H1 (cell line): Measurements from ENCODE around the gene SBNO1. TPM values are rescaled to one million over a fixed set of nuclear protein-coding genes. Genes with fewer than 3 reads are reported as not detected.

ENCODE experiments used
- CBX8 ChIP-seq: fragments of 300-800, 300-1000 bp; sonication (generic); IDR thresholded peaks from 2 replicates; pipeline ENCODE4 v1.7.1; 2016; ENCODE audit warnings: low read depth, low read length, borderline replicate concordance
- CREB1 ChIP-seq: IDR thresholded peaks from 2 replicates; pipeline ENCODE4 v1.6.1; 2012; ENCODE audit warnings: inconsistent platforms
- CTCF ChIP-seq, 3 experiments: IDR thresholded peaks; 1 replicate in 2 of 3; 2 replicates in 1 of 3; pipeline versions ENCODE4 v1.5.1 to v1.6.1; 2011; ENCODE audit warnings: low read length in 3 of 3, mild to moderate bottlenecking in 3 of 3, inconsistent platforms in 2 of 3, low read depth in 1 of 3, moderate library complexity in 1 of 3; ENCODE audit not compliant: insufficient read depth in 1 of 3; ENCODE audit errors: control extremely low read depth in 1 of 3
- EGR1 ChIP-seq: IDR thresholded peaks from 2 replicates; pipeline ENCODE4 v1.6.1; 2011; ENCODE audit warnings: low read depth, low read length, borderline replicate concordance
- EZH2 ChIP-seq: fragments of 200-600 bp; sonication (generic); IDR thresholded peaks from 2 replicates; pipeline ENCODE4 v1.7.1; 2012; ENCODE audit warnings: low read depth, mild to moderate bottlenecking, moderate library complexity, low read length, inconsistent platforms; ENCODE audit not compliant: severe bottlenecking
- FOSL1 ChIP-seq: IDR thresholded peaks from 2 replicates; pipeline ENCODE4 v1.6.1; 2011; ENCODE audit warnings: mild to moderate bottlenecking, low read depth, low read length, moderate library complexity; ENCODE audit not compliant: insufficient read depth
- KDM4A ChIP-seq: IDR thresholded peaks from one replicate; pipeline ENCODE4 v1.7.1; 2012; ENCODE audit warnings: low read depth, mild to moderate bottlenecking, moderate library complexity, low read length, inconsistent platforms; ENCODE audit not compliant: severe bottlenecking
- KDM5A ChIP-seq: fragments of 200-600 bp; IDR thresholded peaks from 2 replicates; pipeline ENCODE4 v1.7.1; 2012; ENCODE audit warnings: mild to moderate bottlenecking, low read length, inconsistent platforms, mixed read lengths
- MAFK ChIP-seq: IDR thresholded peaks from 2 replicates; pipeline ENCODE4 v1.6.1; 2012; ENCODE audit warnings: low read depth, mild to moderate bottlenecking, improper control_type of control experiment, low read length
- RFX5 ChIP-seq: IDR thresholded peaks from 2 replicates; pipeline ENCODE4 v1.6.1; 2011; ENCODE audit warnings: low read depth, low read length, improper control_type of control experiment, borderline replicate concordance
- SP1 ChIP-seq: IDR thresholded peaks from 2 replicates; pipeline ENCODE4 v1.6.1; 2011; ENCODE audit warnings: low read depth, low read length
- SP4 ChIP-seq: IDR thresholded peaks from 2 replicates; pipeline ENCODE4 v1.6.1; 2012; ENCODE audit warnings: low read length, inconsistent platforms
- TAF1 ChIP-seq: IDR thresholded peaks from 2 replicates; pipeline ENCODE4 v1.6.1; 2011; ENCODE audit warnings: mild to moderate bottlenecking, low read depth, low read length
- TBP ChIP-seq: IDR thresholded peaks from 2 replicates; pipeline ENCODE4 v1.6.1; 2011; ENCODE audit warnings: low read depth, low read length, improper control_type of control experiment
- TCF12 ChIP-seq: IDR thresholded peaks from 2 replicates; pipeline ENCODE4 v1.6.1; 2011; ENCODE audit warnings: low read depth, mild to moderate bottlenecking, low read length
- ZNF274 ChIP-seq: IDR thresholded peaks from 2 replicates; pipeline ENCODE4 v1.7.0; 2012; ENCODE audit warnings: low read length, borderline replicate concordance; ENCODE audit errors: extremely low read depth
- polyA plus RNA-seq, 7 experiments: library from polyadenylated mRNA; depleted of rRNA in 3 of 7; stranded (reverse) in 5 of 7; unstranded in 2 of 7; fragments of >200 nt in 5 of 7; fragments of 200-250 nt in 2 of 7; gene quantifications; 1 replicate in 5 of 7; 2 replicates in 1 of 7; 4 replicates in 1 of 7; pipeline versions ENCODE4 v1.2.1 to v1.2.3, GENCODE V29; 2011 to 2013; ENCODE audit warnings: missing spikeins in 2 of 7, mixed read lengths in 2 of 7
- total RNA-seq: library from RNA; stranded (reverse); fragmentation: NEBNext Ultra II Directional; extraction: Animal tissue kit (Norgen Biotek cat#: 25700); gene quantifications from 2 replicates; pipeline ENCODE4 v1.2.1, GENCODE V29; 2021
- TF ChIP-seq, protein P1 (sequence below): IDR thresholded peaks from 2 replicates; pipeline ENCODE4 v1.6.1; 2012; ENCODE audit warnings: inconsistent platforms
- TF ChIP-seq, protein P2 (sequence below): IDR thresholded peaks from 2 replicates; pipeline ENCODE4 v1.6.1; 2011; ENCODE audit warnings: low read length, improper control_type of control experiment
- TF ChIP-seq, protein P3 (sequence below): IDR thresholded peaks from 2 replicates; pipeline ENCODE4 v1.6.1; 2012; ENCODE audit warnings: inconsistent platforms

Gene SBNO1
- total and polyA plus RNA-seq, 2 of the 8 experiments (the other 6 are each of a cell fraction or from before 2014, with no cell fraction given) = 6.7 to 57.7 TPM

DNA sequence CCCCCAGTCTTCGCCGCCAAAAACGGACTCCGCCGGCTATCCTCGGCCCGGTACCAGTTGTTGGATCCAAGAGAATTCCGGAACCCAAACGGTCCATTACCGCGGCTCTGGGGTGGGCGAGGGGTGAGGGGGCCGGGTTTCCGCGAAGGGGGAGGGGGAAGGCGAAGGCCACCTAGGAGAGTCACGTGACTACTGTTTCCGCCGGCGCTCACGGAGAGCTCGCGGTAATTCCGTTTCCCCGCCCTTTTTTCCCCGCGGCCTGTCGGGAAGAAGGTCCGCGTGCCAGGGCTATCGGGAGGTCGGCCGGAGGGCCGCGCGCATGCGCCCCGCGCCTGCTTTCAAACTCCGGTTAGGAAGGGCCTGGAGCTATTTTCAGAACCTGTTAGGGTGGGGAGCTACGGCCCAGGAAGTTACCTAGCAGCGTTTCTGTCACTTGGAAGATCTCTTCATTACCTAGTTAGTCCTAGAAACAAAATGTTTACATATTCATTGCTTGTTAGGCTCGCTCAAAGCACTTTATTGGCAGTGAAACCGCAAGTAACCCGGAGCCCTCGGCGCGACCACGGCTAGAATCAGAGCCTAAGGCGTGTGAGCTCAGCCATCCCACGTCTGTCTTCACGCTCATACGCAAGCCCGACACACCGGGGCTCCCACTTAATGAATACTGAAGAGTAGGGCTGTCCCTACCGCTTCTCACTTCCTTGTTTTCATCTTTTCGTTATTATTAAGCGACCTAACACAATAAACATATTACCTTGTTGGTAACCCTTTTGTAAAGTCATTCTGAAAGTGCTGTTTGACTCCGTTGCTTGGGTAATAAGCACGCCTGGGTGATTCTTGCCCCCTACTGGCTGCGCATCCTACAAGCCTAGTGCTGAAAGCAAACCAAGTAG is 624 bp upstream of the SBNO1 start (continued):
- TF ChIP-seq, protein P1, sequence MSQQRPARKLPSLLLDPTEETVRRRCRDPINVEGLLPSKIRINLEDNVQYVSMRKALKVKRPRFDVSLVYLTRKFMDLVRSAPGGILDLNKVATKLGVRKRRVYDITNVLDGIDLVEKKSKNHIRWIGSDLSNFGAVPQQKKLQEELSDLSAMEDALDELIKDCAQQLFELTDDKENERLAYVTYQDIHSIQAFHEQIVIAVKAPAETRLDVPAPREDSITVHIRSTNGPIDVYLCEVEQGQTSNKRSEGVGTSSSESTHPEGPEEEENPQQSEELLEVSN = peak; percentile 96
- TF ChIP-seq TCF12 = no peak
- TF ChIP-seq SP1 = peak; percentile 54; the same call in 1 of the 2 replicates
- TF ChIP-seq CREB1 = no peak
- peak; percentile 74; the same call in 1 of the 2 replicates for TF ChIP-seq SP4
- TF ChIP-seq KDM5A = 0 out of 2 replicates have a peak, but pooled peaks have one; percentile 2
- no peak for TF ChIP-seq KDM4A
- TF ChIP-seq MAFK = no peak; the same call in 1 of the 2 replicates
- TF ChIP-seq ZNF274 = no peak
- TF ChIP-seq EZH2 = no peak
- TF ChIP-seq CTCF (IDR thresholded peaks at IDR 0.05; ENCODE audit: control extremely low read depth in 1 of 3, insufficient read depth in 1 of 3, low read depth in 1 of 3, low read length in 3 of 3) = peak; percentile 53 to 72 (median 54)
- no peak for TF ChIP-seq RFX5
- TF ChIP-seq, protein P2, sequence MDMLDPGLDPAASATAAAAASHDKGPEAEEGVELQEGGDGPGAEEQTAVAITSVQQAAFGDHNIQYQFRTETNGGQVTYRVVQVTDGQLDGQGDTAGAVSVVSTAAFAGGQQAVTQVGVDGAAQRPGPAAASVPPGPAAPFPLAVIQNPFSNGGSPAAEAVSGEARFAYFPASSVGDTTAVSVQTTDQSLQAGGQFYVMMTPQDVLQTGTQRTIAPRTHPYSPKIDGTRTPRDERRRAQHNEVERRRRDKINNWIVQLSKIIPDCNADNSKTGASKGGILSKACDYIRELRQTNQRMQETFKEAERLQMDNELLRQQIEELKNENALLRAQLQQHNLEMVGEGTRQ = peak; percentile 91
- TF ChIP-seq EGR1 = no peak
- peak; percentile 54; the same call in 1 of the 2 replicates for TF ChIP-seq TAF1
- no peak for TF ChIP-seq FOSL1
- TF ChIP-seq, protein P3, sequence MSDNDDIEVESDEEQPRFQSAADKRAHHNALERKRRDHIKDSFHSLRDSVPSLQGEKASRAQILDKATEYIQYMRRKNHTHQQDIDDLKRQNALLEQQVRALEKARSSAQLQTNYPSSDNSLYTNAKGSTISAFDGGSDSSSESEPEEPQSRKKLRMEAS = peak; percentile 87
- TF ChIP-seq TBP = peak; percentile 68
- TF ChIP-seq CBX8 = no peak
